HepG2 (cell line): ENCODE data around the gene RASGRP4. TPM values are rescaled to one million over a fixed set of nuclear protein-coding genes. Genes with fewer than 3 reads are reported as not detected.

Experiments used
- CCAR2 ChIP-seq: fragments of 200-400 bp; formaldehyde crosslinking; optimal IDR thresholded peaks from 2 replicates; pipeline ENCODE3; 2018; ENCODE audit warnings: low read depth, mild to moderate bottlenecking, low read length, moderate library complexity
- ESRRA ChIP-seq: sonication (generic); formaldehyde crosslinking; IDR thresholded peaks from 2 replicates; pipeline ENCODE4 v1.5.1; 2020; ENCODE audit warnings: mild to moderate bottlenecking, low read depth, missing genetic modification reagents
- GZF1 ChIP-seq: sonication (generic); formaldehyde crosslinking; IDR thresholded peaks from 2 replicates; pipeline ENCODE4 v1.5.1; 2020; ENCODE audit warnings: mild to moderate bottlenecking, missing genetic modification reagents
- NR1H2 ChIP-seq: sonication (generic); formaldehyde crosslinking; IDR thresholded peaks from 2 replicates; pipeline ENCODE4 v1.8.1; 2022; ENCODE audit warnings: low read depth, missing genetic modification reagents, borderline replicate concordance
- RORA ChIP-seq: sonication (generic); formaldehyde crosslinking; IDR thresholded peaks from 2 replicates; pipeline ENCODE4 v1.5.0; 2020; ENCODE audit warnings: mild to moderate bottlenecking, missing genetic modification reagents, moderate library complexity
- ZNF136 ChIP-seq: sonication (generic); formaldehyde crosslinking; IDR thresholded peaks from 2 replicates; pipeline ENCODE4 v1.8.1; 2022; ENCODE audit warnings: low read depth, mild to moderate bottlenecking, moderate library complexity, missing genetic modification reagents
- ZNF446 ChIP-seq: sonication (generic); formaldehyde crosslinking; IDR thresholded peaks from 2 replicates; pipeline ENCODE4 v1.5.0; 2020; ENCODE audit warnings: mild to moderate bottlenecking, missing genetic modification reagents
- ZNF550 ChIP-seq: sonication (generic); formaldehyde crosslinking; IDR thresholded peaks from 2 replicates; pipeline ENCODE4 v1.4.0; 2020; ENCODE audit warnings: mild to moderate bottlenecking, missing genetic modification reagents, borderline replicate concordance
- ZNF747 ChIP-seq: sonication (generic); formaldehyde crosslinking; IDR thresholded peaks from 2 replicates; pipeline ENCODE4 v1.8.1; 2023; ENCODE audit warnings: missing genetic modification reagents, mild to moderate bottlenecking, borderline replicate concordance
- ZNF75D ChIP-seq: sonication (generic); formaldehyde crosslinking; IDR thresholded peaks from 2 replicates; pipeline ENCODE4 v1.8.1; 2023; ENCODE audit warnings: missing genetic modification reagents, mild to moderate bottlenecking, borderline replicate concordance
- polyA plus RNA-seq, 8 experiments: library from polyadenylated mRNA; depleted of rRNA in 3 of 8; stranded (reverse) in 7 of 8; unstranded in 1 of 8; fragments of >200 nt; fragmentation: Illumina TruSeq in 4 of 8; extraction: Trizol in 4 of 8; gene quantifications; 2 replicates each; pipeline versions ENCODE4 v1.2.1 to v1.2.3, GENCODE V29; 2011 to 2016; ENCODE audit warnings: low read depth in 4 of 8, missing spikeins in 1 of 8, mixed read lengths in 1 of 8; ENCODE audit not compliant: insufficient read depth in 1 of 8
- total RNA-seq, 5 experiments: library from RNA; depleted of rRNA; stranded (reverse); fragments of >200 nt; fragmentation: Illumina TruSeq; extraction: Trizol; gene quantifications; 2 replicates each; pipeline ENCODE4 v1.2.3, GENCODE V29; 2016; ENCODE audit warnings: low read depth in 1 of 5
- TF ChIP-seq, protein P1 (sequence below): sonication (generic); formaldehyde crosslinking; IDR thresholded peaks from 2 replicates; pipeline ENCODE4 v1.5.0; 2020; ENCODE audit warnings: mild to moderate bottlenecking, missing genetic modification reagents, borderline replicate concordance
- TF ChIP-seq, protein P2 (sequence below): IDR thresholded peaks from 2 replicates; pipeline ENCODE4 v1.6.1; 2016; ENCODE audit warnings: mild to moderate bottlenecking
- TF ChIP-seq, protein P3 (sequence below): sonication (generic); formaldehyde crosslinking; IDR thresholded peaks from 2 replicates; pipeline ENCODE4 v1.4.0; 2020; ENCODE audit warnings: mild to moderate bottlenecking, low read depth, missing genetic modification reagents

The RASGRP4 gene
- total and polyA plus RNA-seq, 2 of the 13 experiments (the other 11 are each of a cell fraction or from before 2014, with no cell fraction given): not detected

GRCh38 chr19:38387550-38388348, 38.3 kb downstream of the RASGRP4 start, which contains the start of gene GGN (continued):
- TF ChIP-seq, protein P1, sequence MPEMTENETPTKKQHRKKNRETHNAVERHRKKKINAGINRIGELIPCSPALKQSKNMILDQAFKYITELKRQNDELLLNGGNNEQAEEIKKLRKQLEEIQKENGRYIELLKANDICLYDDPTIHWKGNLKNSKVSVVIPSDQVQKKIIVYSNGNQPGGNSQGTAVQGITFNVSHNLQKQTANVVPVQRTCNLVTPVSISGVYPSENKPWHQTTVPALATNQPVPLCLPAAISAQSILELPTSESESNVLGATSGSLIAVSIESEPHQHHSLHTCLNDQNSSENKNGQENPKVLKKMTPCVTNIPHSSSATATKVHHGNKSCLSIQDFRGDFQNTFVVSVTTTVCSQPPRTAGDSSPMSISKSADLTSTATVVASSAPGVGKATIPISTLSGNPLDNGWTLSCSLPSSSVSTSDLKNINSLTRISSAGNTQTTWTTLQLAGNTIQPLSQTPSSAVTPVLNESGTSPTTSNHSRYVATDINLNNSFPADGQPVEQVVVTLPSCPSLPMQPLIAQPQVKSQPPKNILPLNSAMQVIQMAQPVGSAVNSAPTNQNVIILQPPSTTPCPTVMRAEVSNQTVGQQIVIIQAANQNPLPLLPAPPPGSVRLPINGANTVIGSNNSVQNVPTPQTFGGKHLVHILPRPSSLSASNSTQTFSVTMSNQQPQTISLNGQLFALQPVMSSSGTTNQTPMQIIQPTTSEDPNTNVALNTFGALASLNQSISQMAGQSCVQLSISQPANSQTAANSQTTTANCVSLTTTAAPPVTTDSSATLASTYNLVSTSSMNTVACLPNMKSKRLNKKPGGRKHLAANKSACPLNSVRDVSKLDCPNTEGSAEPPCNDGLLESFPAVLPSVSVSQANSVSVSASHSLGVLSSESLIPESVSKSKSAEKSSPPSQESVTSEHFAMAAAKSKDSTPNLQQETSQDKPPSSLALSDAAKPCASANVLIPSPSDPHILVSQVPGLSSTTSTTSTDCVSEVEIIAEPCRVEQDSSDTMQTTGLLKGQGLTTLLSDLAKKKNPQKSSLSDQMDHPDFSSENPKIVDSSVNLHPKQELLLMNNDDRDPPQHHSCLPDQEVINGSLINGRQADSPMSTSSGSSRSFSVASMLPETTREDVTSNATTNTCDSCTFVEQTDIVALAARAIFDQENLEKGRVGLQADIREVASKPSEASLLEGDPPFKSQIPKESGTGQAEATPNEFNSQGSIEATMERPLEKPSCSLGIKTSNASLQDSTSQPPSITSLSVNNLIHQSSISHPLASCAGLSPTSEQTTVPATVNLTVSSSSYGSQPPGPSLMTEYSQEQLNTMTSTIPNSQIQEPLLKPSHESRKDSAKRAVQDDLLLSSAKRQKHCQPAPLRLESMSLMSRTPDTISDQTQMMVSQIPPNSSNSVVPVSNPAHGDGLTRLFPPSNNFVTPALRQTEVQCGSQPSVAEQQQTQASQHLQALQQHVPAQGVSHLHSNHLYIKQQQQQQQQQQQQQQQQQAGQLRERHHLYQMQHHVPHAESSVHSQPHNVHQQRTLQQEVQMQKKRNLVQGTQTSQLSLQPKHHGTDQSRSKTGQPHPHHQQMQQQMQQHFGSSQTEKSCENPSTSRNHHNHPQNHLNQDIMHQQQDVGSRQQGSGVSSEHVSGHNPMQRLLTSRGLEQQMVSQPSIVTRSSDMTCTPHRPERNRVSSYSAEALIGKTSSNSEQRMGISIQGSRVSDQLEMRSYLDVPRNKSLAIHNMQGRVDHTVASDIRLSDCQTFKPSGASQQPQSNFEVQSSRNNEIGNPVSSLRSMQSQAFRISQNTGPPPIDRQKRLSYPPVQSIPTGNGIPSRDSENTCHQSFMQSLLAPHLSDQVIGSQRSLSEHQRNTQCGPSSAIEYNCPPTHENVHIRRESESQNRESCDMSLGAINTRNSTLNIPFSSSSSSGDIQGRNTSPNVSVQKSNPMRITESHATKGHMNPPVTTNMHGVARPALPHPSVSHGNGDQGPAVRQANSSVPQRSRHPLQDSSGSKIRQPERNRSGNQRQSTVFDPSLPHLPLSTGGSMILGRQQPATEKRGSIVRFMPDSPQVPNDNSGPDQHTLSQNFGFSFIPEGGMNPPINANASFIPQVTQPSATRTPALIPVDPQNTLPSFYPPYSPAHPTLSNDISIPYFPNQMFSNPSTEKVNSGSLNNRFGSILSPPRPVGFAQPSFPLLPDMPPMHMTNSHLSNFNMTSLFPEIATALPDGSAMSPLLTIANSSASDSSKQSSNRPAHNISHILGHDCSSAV (CRISPR knock-in tag): no peak
- TF ChIP-seq, protein P2, sequence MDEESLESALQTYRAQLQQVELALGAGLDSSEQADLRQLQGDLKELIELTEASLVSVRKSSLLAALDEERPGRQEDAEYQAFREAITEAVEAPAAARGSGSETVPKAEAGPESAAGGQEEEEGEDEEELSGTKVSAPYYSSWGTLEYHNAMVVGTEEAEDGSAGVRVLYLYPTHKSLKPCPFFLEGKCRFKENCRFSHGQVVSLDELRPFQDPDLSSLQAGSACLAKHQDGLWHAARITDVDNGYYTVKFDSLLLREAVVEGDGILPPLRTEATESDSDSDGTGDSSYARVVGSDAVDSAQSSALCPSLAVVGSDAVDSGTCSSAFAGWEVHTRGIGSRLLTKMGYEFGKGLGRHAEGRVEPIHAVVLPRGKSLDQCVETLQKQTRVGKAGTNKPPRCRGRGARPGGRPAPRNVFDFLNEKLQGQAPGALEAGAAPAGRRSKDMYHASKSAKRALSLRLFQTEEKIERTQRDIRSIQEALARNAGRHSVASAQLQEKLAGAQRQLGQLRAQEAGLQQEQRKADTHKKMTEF (CRISPR knock-in tag): peak; percentile 31; the same call in 1 of the 2 replicates
- no peak for TF ChIP-seq ZNF747 (CRISPR knock-in tag)
- TF ChIP-seq NR1H2 (CRISPR knock-in tag): no peak
- no peak for TF ChIP-seq CCAR2
- no peak for TF ChIP-seq ZNF550 (CRISPR knock-in tag)
- no peak for TF ChIP-seq ZNF75D (CRISPR knock-in tag)
- TF ChIP-seq, protein P3, sequence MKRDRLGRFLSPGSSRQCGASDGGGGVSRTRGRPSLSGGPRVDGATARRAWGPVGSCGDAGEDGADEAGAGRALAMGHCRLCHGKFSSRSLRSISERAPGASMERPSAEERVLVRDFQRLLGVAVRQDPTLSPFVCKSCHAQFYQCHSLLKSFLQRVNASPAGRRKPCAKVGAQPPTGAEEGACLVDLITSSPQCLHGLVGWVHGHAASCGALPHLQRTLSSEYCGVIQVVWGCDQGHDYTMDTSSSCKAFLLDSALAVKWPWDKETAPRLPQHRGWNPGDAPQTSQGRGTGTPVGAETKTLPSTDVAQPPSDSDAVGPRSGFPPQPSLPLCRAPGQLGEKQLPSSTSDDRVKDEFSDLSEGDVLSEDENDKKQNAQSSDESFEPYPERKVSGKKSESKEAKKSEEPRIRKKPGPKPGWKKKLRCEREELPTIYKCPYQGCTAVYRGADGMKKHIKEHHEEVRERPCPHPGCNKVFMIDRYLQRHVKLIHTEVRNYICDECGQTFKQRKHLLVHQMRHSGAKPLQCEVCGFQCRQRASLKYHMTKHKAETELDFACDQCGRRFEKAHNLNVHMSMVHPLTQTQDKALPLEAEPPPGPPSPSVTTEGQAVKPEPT (CRISPR knock-in tag): no peak
- TF ChIP-seq ZNF446 (CRISPR knock-in tag): no peak
- no peak for TF ChIP-seq RORA (CRISPR knock-in tag)
- no peak for TF ChIP-seq ESRRA
- TF ChIP-seq ZNF136 (CRISPR knock-in tag): no peak
- TF ChIP-seq GZF1 (CRISPR knock-in tag): no peak
